T-cell (primary cell): ENCODE measurements around the gene ADGRL3. TPM values are rescaled to one million over a fixed set of nuclear protein-coding genes. Genes with fewer than 3 reads are reported as not detected.

Source experiments
- ATAC-seq, 4 experiments: fragments of 200-7000 bp in 3 of 4; fragments of 150-1000 bp in 1 of 4; cut with Tn5 transposase; replicated peaks in 1 of 4; 1 replicate in 3 of 4; 2 replicates in 1 of 4; pipeline ENCODE4 v1.10.0; 2021; ENCODE audit warnings: moderate library complexity in 3 of 4, mild to moderate bottlenecking in 2 of 4, moderate number of reproducible peaks in 1 of 4
- CTCF ChIA-PET, 2 donors: fragments of 300-600 bp; sonication (Branson Sonifier 250); formaldehyde crosslinking; loops; one replicate each; lab custom pipeline; 2022; ENCODE audit warnings: antibody characterized with exemption in 2 of 2; lab: Charles Lee
- POLR2A ChIA-PET, 2 donors: fragments of 300-600 bp; sonication (Branson Sonifier 250); formaldehyde crosslinking; loops; one replicate each; lab custom pipeline; 2022; ENCODE audit warnings: antibody characterized with exemption in 2 of 2; lab: Charles Lee
- DNase-seq, 35 experiments: peaks; one replicate each; pipeline versions ENCODE4 v3.0.0 to v3.0.0-alpha.2; 2013 to 2023
- H3K27ac ChIP-seq: one replicate; pipeline ENCODE4 v1.5.1; 2013; ENCODE audit warnings: low read length
- H3K27me3 ChIP-seq, 2 experiments: replicated peaks in 1 of 2; 1 replicate in 1 of 2; 2 replicates in 1 of 2; pipeline versions ENCODE4 v1.6.1 to v1.7.0; 2013; ENCODE audit warnings: low read length in 1 of 2, mixed read lengths in 1 of 2; ENCODE audit not compliant: control insufficient read depth in 2 of 2, insufficient read depth in 2 of 2; ENCODE audit errors: extremely low read depth in 1 of 2
- H3K36me3 ChIP-seq, 2 donors: 1 replicate in 1 of 2; 2 replicates in 1 of 2; pipeline versions ENCODE4 v1.6.1 to v1.7.0; 2013; ENCODE audit warnings: low read length in 1 of 2; ENCODE audit not compliant: control insufficient read depth in 2 of 2, insufficient read depth in 1 of 2; ENCODE audit errors: extremely low read depth in 1 of 2
- H3K4me1 ChIP-seq, 2 experiments: 1 replicate in 1 of 2; 2 replicates in 1 of 2; pipeline versions ENCODE4 v1.6.1 to v1.7.0; 2013; ENCODE audit warnings: low read length in 2 of 2, mixed read lengths in 1 of 2; ENCODE audit not compliant: insufficient read depth in 2 of 2, control insufficient read depth in 1 of 2; ENCODE audit errors: extremely low read depth in 1 of 2
- H3K4me3 ChIP-seq, 2 donors: 1 replicate in 1 of 2; 2 replicates in 1 of 2; pipeline versions ENCODE4 v1.5.1 to v1.7.0; 2013; ENCODE audit warnings: mild to moderate bottlenecking in 2 of 2, low read length in 1 of 2, moderate library complexity in 1 of 2; ENCODE audit not compliant: control insufficient read depth in 1 of 2; ENCODE audit errors: extremely low read depth in 1 of 2
- H3K9me3 ChIP-seq: 2 replicates; pipeline ENCODE4 v1.7.0; 2013
- H3K27ac Mint-ChIP-seq, 2 donors: one replicate each; pipeline ENCODE4 v1.8.0; 2020 to 2021; ENCODE audit warnings: mild to moderate bottlenecking in 2 of 2, mixed read lengths in 2 of 2
- H3K27me3 Mint-ChIP-seq, 2 donors: one replicate each; pipeline ENCODE4 v1.8.0; 2021 to 2022; ENCODE audit warnings: mixed read lengths in 2 of 2
- H3K36me3 Mint-ChIP-seq: one replicate; pipeline ENCODE4 v1.8.0; 2021; ENCODE audit warnings: mixed read lengths
- H3K4me1 Mint-ChIP-seq, 3 donors: one replicate each; pipeline ENCODE4 v1.8.0; 2020 to 2022; ENCODE audit warnings: mixed read lengths in 3 of 3, mild to moderate bottlenecking in 1 of 3
- H3K4me3 Mint-ChIP-seq, 3 donors: one replicate each; pipeline ENCODE4 v1.8.0; 2020 to 2022; ENCODE audit warnings: mild to moderate bottlenecking in 3 of 3, mixed read lengths in 3 of 3, moderate library complexity in 3 of 3
- H3K9me3 Mint-ChIP-seq, 3 donors: one replicate each; pipeline ENCODE4 v1.8.0; 2020 to 2022; ENCODE audit warnings: mixed read lengths in 3 of 3
- WGBS: methylation state at CpG from one replicate; pipeline ENCODE4 v1.1.5; 2013; ENCODE audit warnings: missing lambda C conversion rate; ENCODE audit not compliant: insufficient coverage; 5-methylcytosine and 5-hydroxymethylcytosine counted together
- total RNA-seq, 35 experiments: library from RNA in 6 of 35; stranded (reverse) in 6 of 35; fragments of 120-200 nt in 1 of 35; gene quantifications; one replicate each; pipeline versions ENCODE4 v1.2.1 to v1.2.4 and lab custom pipeline; 2013 to 2026

Gene ADGRL3
- total RNA-seq, 5 donors from 2014 or later (not counting 1 experiment from before 2014, with no cell fraction given): 0.09 TPM; not detected in 4

DNA sequence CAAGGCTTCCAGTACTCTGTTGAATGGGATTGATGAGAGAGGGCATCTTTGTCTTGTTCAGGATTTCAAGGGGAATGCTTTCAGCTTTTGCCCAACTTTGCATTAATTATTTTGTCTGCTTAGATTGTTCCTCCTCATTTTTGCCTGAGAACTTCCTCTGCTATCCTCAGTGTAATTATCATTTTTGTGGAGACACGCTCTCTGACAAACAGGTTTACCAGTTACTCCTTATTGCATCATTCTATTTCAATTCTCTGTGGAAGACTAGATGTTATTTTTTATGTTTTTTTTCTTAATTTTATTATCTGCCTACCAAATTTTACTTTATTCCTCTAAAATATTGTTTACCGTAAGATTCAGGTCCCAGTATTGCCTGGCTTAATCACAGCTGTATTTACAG is 349.2 kb downstream of the ADGRL3 start:
- CTCF ChIA-PET: interaction anchor here in 1 of 2 donors (0.6 kb wide), 1 partner anchor 46 kb away, joined by 3 read pairs; no protein-coding TSS in a partner anchor
- Mint-ChIP-seq H3K36me3 (no peaks in the 10 kb centered on the region), H3K4me1 (no peaks in the 10 kb centered on the region), H3K27me3 (no peaks in the 10 kb centered on the region), H3K4me3 (no peak overlapping the region), H3K27ac (no peak overlapping the region), H3K9me3 (peaks cover 14 to 17% (median 15%) of the 10 kb centered on the region in 3 donors)
- H3K9me3 ChIP-seq: no peaks in the 10 kb centered on the region
- H3K4me1 ChIP-seq: no peaks in the 10 kb centered on the region
- DNase-seq (no peak), ATAC-seq (no peak)
- no peak overlapping the region for H3K27ac ChIP-seq
- no peaks in the 10 kb centered on the region for H3K36me3 ChIP-seq
- no peak overlapping the region for H3K4me3 ChIP-seq
- H3K27me3 ChIP-seq: no peaks in the 10 kb centered on the region
- WGBS: no CpG with 5 or more reads among the region's 2 CpGs
- POLR2A ChIA-PET: no interaction called here

DNA sequence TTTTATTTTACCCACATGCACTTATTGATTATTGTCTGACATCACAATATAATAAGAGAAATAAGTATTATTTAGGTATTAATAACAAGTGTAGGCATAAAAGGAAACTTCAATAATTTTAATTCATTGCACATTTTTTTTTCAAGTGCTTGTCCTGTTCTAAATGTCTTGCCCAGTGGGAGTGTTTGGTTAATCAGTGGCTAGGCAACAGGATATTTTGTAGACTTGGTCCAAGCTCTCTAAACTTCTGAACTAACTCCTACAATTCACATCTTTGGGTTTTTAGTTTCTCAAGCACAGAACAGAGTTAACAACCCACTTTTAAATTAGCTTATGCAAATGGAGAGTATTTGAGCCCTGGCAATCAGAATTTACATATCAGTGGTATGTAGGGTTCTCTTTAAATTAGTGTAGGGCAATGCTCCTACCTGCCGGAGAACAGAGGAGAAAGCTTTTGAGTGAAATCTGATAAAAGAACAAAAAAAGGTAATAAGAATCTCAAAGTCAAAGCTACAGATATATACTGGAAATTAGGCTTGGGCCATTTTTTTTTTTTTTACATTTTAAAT is 353.5 kb downstream of the ADGRL3 start:
- ATAC-seq: no peak
- peaks cover 10 to 18% (median 11%) of the 10 kb centered on the region in 3 donors for H3K9me3 Mint-ChIP-seq
- Histone ChIP-seq H3K27me3 (no peaks in the 10 kb centered on the region), H3K4me1 (no peaks in the 10 kb centered on the region), H3K4me3 (no peak overlapping the region), H3K9me3 (no peaks in the 10 kb centered on the region), H3K27ac (no peak overlapping the region), H3K36me3 (no peaks in the 10 kb centered on the region)
- H3K27me3 Mint-ChIP-seq: no peaks in the 10 kb centered on the region
- WGBS: no CpG with 5 or more reads among the region's 1 CpG
- H3K36me3 Mint-ChIP-seq: no peaks in the 10 kb centered on the region
- no peaks in the 10 kb centered on the region for H3K4me1 Mint-ChIP-seq
- no peak overlapping the region for H3K27ac Mint-ChIP-seq
- no peak for DNase-seq
- H3K4me3 Mint-ChIP-seq: no peak overlapping the region
- ChIA-PET CTCF (interaction anchor here in 1 of 2 donors (0.8 kb wide), 1 partner anchor 9 kb away, joined by 3 read pairs; no protein-coding TSS in a partner anchor), POLR2A (no interaction called here)

DNA sequence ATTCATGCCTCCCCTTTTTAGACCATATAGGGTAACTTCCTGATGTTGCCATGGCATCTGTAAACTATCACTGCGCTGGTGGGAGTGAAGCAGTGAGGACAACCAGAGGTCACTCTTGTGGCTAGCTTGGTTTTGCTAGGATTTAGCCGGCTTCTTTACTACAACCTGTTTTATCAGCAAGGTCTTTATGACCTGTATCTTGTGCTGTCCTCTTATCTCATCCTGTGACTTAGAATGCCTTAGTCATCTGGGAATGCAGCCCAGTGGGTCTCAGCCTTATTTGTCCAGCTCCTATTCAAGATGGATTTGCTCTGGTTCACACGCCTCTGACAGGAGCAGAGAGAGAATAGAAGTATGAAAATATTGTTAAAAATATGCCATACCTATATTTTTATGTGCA is 355.7 kb downstream of the ADGRL3 start:
- DNase-seq (no peak), ATAC-seq (no peak)
- no peaks in the 10 kb centered on the region for H3K27me3 ChIP-seq
- no peak overlapping the region for H3K27ac ChIP-seq
- ChIA-PET POLR2A (no interaction called here), CTCF (no interaction called here)
- H3K4me1 ChIP-seq: no peaks in the 10 kb centered on the region
- H3K4me1 Mint-ChIP-seq: no peaks in the 10 kb centered on the region
- H3K36me3 ChIP-seq: no peaks in the 10 kb centered on the region
- no peak overlapping the region for H3K4me3 ChIP-seq
- H3K36me3 Mint-ChIP-seq: no peaks in the 10 kb centered on the region
- no peak overlapping the region for H3K4me3 Mint-ChIP-seq
- H3K9me3 ChIP-seq: no peaks in the 10 kb centered on the region
- H3K27me3 Mint-ChIP-seq: no peaks in the 10 kb centered on the region
- peaks cover 6 to 20% (median 8%) of the 10 kb centered on the region in 3 donors for H3K9me3 Mint-ChIP-seq
- WGBS: no CpG with 5 or more reads among the region's 3 CpGs
- H3K27ac Mint-ChIP-seq: no peak overlapping the region

DNA sequence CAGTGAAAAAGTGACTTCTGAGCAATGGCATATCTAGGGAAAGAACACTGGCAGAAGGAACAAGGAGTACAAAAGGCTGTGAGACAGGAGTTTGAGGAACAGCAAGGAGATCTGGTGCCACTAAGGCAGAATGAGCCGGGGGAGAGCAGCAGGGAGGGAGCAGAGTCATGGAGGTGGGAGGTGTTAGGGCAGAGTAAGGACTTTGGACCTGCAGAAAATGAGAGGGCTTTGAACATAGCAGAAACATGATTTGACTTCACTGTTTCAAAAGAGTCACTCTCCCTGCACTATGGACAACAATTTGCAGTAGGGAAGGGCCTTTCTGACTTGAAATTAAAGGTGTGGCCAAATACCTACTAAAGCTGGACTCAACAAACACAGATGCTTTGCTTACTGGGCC is 356.2 kb downstream of the ADGRL3 start:
- no peaks in the 10 kb centered on the region for H3K9me3 ChIP-seq
- H3K27me3 ChIP-seq: no peaks in the 10 kb centered on the region
- Mint-ChIP-seq H3K9me3 (peaks cover 6 to 25% (median 8%) of the 10 kb centered on the region in 3 donors), H3K4me1 (no peaks in the 10 kb centered on the region), H3K27me3 (no peaks in the 10 kb centered on the region), H3K36me3 (no peaks in the 10 kb centered on the region), H3K27ac (no peak overlapping the region), H3K4me3 (no peak overlapping the region)
- 60% methylated on average over 1 of the region's 1 CpG for WGBS
- ChIA-PET CTCF (no interaction called here), POLR2A (no interaction called here)
- no peak overlapping the region for H3K4me3 ChIP-seq
- no peak overlapping the region for H3K27ac ChIP-seq
- ATAC-seq (no peak), DNase-seq (no peak)
- no peaks in the 10 kb centered on the region for H3K36me3 ChIP-seq
- no peaks in the 10 kb centered on the region for H3K4me1 ChIP-seq

DNA sequence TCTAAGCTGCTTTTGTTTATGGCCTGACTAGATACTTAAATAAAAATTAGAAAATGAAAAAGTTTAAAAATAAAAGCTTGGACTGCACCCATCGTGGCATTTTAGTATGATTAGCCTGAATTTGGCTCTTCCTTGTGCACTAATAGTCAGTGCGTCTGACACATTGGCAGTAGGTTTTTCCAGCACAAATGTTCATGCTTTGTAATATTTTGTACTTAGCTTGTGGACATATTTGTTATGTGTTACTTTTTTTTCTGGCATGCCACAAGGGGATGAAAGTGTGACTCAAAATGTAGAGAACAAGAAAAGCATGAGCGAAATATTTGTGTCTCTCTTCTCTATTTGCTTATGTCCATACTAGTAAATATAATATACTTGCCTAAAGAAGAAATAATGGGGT is 359.3 kb downstream of the ADGRL3 start:
- H3K4me3 Mint-ChIP-seq: no peak overlapping the region

DNA sequence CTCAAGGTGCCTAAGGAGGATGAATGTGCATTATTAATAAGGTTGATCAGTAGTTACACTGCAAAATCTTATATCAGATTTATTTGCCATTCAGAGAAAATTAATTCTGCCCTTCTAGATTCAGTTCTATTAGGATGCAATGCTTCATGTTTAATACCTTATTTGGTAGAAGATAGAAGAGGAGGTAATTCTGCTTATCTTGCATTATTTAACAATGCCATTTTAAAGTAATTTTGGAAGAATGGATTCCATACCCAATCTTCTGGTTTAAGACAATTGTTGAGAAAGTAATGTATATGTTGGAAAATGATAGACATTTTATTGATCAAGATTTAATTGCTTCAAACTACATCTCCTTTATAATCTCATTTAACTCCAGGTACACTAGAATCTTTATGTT is 360.9 kb downstream of the ADGRL3 start:
- H3K36me3 Mint-ChIP-seq: no peaks in the 10 kb centered on the region
- H3K4me1 ChIP-seq: no peaks in the 10 kb centered on the region
- no peaks in the 10 kb centered on the region for H3K27me3 Mint-ChIP-seq
- no peak overlapping the region for H3K4me3 ChIP-seq
- H3K27ac ChIP-seq: no peak overlapping the region
- H3K4me1 Mint-ChIP-seq: no peaks in the 10 kb centered on the region
- H3K9me3 Mint-ChIP-seq: peaks cover 9 to 33% (median 17%) of the 10 kb centered on the region in 3 donors
- H3K9me3 ChIP-seq: no peaks in the 10 kb centered on the region
- no peaks in the 10 kb centered on the region for H3K27me3 ChIP-seq
- CTCF ChIA-PET: no interaction called here
- no peak for DNase-seq
- no peak overlapping the region for H3K27ac Mint-ChIP-seq
- no peak for ATAC-seq
- no peak overlapping the region for H3K4me3 Mint-ChIP-seq
- POLR2A ChIA-PET: no interaction called here
- no peaks in the 10 kb centered on the region for H3K36me3 ChIP-seq

More for the DNA sequence above, 359.3 kb downstream of the ADGRL3 start:
- no peak overlapping the region for H3K4me3 ChIP-seq
- H3K4me1 ChIP-seq: no peaks in the 10 kb centered on the region
- no peak overlapping the region for H3K27ac Mint-ChIP-seq
- no peaks in the 10 kb centered on the region for H3K27me3 ChIP-seq
- H3K27me3 Mint-ChIP-seq: no peaks in the 10 kb centered on the region
- ChIA-PET POLR2A (no interaction called here), CTCF (no interaction called here)
- H3K9me3 ChIP-seq: no peaks in the 10 kb centered on the region
- H3K36me3 ChIP-seq: no peaks in the 10 kb centered on the region
- DNase-seq: no peak
- H3K27ac ChIP-seq: no peak overlapping the region
- no peaks in the 10 kb centered on the region for H3K36me3 Mint-ChIP-seq
- WGBS: 83% methylated on average over 2 of the region's 3 CpGs
- no peak for ATAC-seq
- H3K4me1 Mint-ChIP-seq: no peaks in the 10 kb centered on the region
- peaks cover 10 to 26% (median 14%) of the 10 kb centered on the region in 3 donors for H3K9me3 Mint-ChIP-seq
